BE2C (cell line): ENCODE measurements around the gene DNAJC5.
"Not testable (repeated sequence)": the region's sequence is repeated elsewhere in the genome, so short reads cannot be mapped to it uniquely, and the experiment has no call there.

Source experiments
- DNase-seq: peaks from one replicate; pipeline ENCODE4 v3.0.0-alpha.2; 2020
- H3K27me3 ChIP-seq: fragments of 250-450 bp; sonication (Bioruptor Pico); 2 replicates; pipeline ENCODE4 v1.5.1; 2020; ENCODE audit warnings: mild to moderate bottlenecking
- H3K36me3 ChIP-seq: fragments of 250-450 bp; sonication (Bioruptor Pico); 2 replicates; pipeline ENCODE4 v1.5.1; 2020; ENCODE audit warnings: mild to moderate bottlenecking
- H3K4me1 ChIP-seq: fragments of 250-450 bp; sonication (Bioruptor Pico); 2 replicates; pipeline ENCODE4 v1.5.1; 2020
- H3K4me3 ChIP-seq: 2 replicates; pipeline ENCODE4 v1.5.1; 2011; ENCODE audit warnings: low read depth, low read length
- H3K9me3 ChIP-seq: fragments of 250-450 bp; sonication (Bioruptor Pico); 2 replicates; pipeline ENCODE4 v1.5.1; 2020
- TF ChIP-seq, protein P1 (sequence below): IDR thresholded peaks from 2 replicates; pipeline ENCODE4 v1.5.1; 2012; ENCODE audit warnings: mild to moderate bottlenecking, low read depth, low read length

The DNAJC5 gene

DNA sequence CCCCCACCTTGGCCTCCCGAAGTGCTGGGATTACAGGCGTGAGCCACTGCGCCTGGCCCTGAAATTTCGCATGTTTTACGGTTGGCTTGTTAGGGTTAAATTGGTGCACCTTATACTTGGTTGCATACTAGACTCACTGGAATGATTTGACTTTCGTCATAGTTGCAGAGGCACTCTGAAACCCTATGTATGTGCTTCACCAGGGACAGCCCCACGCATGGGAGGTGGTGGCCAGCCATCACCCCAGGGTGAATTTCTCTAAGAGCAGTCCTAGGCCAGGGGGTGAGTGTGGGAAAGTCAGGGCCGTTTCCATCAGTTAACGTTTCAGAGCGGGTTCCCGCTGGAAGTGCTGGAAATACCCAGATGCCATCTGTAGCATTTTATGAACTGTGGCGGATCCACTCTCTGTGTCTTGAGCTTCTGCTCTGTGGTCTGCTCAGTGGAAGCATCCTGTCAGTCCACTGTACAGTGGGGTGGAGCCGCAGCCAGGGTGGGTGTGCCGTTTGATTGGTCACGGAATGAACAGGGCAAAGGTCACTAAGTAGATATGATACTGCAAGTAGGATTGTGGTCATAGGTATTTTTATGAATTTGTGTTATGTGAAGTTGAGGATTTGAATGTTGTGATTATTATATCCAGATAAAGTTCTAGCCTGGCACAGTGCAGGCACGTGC is 13.2 kb downstream of the DNAJC5 start:
- TF ChIP-seq, protein P1, sequence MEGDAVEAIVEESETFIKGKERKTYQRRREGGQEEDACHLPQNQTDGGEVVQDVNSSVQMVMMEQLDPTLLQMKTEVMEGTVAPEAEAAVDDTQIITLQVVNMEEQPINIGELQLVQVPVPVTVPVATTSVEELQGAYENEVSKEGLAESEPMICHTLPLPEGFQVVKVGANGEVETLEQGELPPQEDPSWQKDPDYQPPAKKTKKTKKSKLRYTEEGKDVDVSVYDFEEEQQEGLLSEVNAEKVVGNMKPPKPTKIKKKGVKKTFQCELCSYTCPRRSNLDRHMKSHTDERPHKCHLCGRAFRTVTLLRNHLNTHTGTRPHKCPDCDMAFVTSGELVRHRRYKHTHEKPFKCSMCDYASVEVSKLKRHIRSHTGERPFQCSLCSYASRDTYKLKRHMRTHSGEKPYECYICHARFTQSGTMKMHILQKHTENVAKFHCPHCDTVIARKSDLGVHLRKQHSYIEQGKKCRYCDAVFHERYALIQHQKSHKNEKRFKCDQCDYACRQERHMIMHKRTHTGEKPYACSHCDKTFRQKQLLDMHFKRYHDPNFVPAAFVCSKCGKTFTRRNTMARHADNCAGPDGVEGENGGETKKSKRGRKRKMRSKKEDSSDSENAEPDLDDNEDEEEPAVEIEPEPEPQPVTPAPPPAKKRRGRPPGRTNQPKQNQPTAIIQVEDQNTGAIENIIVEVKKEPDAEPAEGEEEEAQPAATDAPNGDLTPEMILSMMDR, result no peak
- no peaks in the 10 kb centered on the region for H3K27me3 ChIP-seq
- no peak overlapping the region for H3K4me3 ChIP-seq
- H3K4me1 ChIP-seq, result peaks cover 6% of the 10 kb centered on the region; the same call in 1 of the 2 replicates
- H3K9me3 ChIP-seq, result no peaks in the 10 kb centered on the region
- no peaks in the 10 kb centered on the region; the same call in none of the 2 replicates for H3K36me3 ChIP-seq
- DNase-seq, result no peak

DNA sequence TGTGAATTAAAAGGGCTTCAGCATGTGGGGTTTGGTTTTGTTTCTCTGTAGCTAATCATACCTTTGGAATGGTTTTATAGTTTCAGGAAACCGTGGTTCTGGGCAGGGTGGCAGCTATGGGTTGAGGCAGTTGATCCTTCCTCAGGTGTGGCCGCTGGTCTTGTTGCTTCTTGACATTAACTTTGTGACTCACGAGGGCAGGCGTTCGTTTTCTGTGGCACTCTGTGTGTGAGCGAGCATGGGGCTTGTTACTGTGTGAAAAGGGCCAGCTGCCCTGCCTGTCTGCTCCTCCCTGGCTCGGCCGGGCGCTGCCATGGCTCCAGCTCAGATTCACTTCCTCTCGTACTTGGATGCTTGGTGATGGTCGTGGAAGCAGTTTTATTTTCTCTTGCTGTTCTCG is 16.2 kb downstream of the DNAJC5 start:
- peaks cover 6% of the 10 kb centered on the region; the same call in 1 of the 2 replicates for H3K4me1 ChIP-seq
- TF ChIP-seq, protein P1, result no peak
- peaks cover 5% of the 10 kb centered on the region; the same call in 1 of the 2 replicates for H3K36me3 ChIP-seq
- DNase-seq, result no peak
- H3K9me3 ChIP-seq, result no peaks in the 10 kb centered on the region; the same call in 1 of the 2 replicates
- no peak overlapping the region for H3K4me3 ChIP-seq
- H3K27me3 ChIP-seq, result no peaks in the 10 kb centered on the region

DNA sequence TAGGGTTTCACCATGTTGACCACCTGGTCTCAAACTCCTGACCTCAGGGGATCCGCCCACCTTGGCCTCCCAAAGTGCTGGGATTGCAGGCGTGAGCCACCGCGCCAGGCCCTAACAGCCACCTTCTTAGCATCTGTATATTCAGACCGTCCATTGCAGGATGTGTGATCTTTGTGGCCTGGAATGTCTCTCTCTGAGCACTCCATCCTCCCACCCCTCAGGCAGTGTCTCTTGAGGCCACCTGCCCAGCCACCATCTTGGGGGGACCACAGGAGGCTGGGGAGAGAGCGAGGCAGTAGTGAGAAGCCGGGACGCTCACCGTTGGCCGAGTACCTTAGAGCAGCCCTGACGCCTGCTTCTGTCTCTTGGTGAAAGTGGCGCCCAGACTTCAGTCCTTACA is 18.8 kb downstream of the DNAJC5 start:
- no peak overlapping the region for H3K4me3 ChIP-seq
- no peaks in the 10 kb centered on the region for H3K27me3 ChIP-seq
- no peaks in the 10 kb centered on the region; the same call in 1 of the 2 replicates for H3K9me3 ChIP-seq
- no peaks in the 10 kb centered on the region; the same call in 1 of the 2 replicates for H3K4me1 ChIP-seq
- TF ChIP-seq, protein P1, result no peak
- no peak for DNase-seq
- peaks cover 5% of the 10 kb centered on the region; the same call in 1 of the 2 replicates for H3K36me3 ChIP-seq

DNA sequence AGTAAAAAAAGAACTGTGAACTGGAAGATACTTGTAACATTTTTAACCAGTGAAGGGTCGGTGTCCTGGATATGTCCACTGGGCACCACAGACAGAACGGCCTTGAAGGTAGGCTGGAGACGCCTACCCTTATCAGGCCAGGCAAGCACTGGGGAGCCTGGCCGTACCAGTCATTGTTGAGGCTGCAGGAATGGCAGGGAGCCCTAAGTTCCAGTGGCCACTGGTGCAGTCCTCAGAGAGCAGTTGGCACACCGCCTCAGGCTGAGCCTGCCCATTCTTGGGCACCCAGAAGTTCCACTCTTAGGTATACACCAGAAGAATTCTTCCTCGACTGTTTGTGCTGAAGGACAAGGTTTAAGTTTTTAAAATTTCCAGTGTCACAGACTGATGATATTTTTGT is 20.5 kb downstream of the DNAJC5 start:
- TF ChIP-seq, protein P1, result no peak
- Histone ChIP-seq H3K4me3 (no peak overlapping the region), H3K36me3 (peaks cover 5% of the 10 kb centered on the region; the same call in 1 of the 2 replicates), H3K9me3 (no peaks in the 10 kb centered on the region; the same call in 1 of the 2 replicates), H3K4me1 (no peaks in the 10 kb centered on the region; the same call in 1 of the 2 replicates), H3K27me3 (no peaks in the 10 kb centered on the region)
- no peak for DNase-seq

DNA sequence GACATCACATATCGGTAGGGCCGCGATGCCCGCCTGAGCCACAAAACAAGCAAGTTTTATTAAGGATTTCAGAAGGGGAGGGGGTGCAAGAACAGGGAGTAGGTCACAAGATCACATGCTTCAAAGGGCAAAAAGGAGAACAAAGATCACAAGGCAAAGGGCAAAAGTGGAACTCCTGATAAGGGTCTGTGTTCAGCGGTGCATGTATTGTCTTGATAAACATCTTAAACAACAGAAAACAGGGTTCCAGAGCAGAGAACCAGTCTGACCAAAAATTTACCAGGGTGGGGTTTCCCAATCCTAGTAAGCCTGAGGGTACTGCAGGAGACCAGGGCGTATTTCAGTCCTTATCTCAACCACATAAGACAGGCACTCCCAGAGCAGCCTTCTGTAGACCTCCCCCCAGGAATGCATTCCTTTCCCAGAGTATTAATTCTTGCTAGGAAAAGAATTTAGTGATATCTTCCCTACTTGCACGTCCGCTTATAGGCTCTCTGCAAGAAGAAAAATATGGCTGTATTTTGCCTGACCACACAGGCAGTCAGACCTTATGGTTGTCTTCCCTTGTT is 21.5 kb downstream of the DNAJC5 start:
- H3K4me3 ChIP-seq, H3K4me1 ChIP-seq, H3K36me3 ChIP-seq, DNase-seq, H3K9me3 ChIP-seq, H3K27me3 ChIP-seq: not testable (repeated sequence)

DNA sequence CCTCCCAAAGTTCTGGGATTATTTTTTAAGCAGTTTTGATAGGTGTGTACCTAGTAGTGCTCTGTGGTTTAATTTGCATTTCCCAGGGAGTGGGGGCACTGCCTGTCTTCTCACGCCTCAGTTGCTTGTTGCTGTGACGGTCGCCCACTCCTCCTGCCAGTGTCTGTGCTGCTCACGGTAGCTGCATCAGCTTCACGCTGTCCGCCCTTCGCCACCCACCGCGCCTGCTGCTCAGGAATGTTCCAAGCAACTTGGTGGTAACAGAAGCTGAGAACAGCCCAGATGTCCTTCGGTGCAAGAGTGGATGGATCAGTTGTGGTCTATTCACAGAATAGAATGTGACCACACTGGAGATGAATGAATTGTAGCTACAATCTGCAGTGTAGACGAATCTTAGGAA is 22.9 kb downstream of the DNAJC5 start:
- Histone ChIP-seq H3K36me3 (peaks cover 8% of the 10 kb centered on the region; the same call in 1 of the 2 replicates), H3K4me3 (no peak overlapping the region), H3K9me3 (no peaks in the 10 kb centered on the region; the same call in 1 of the 2 replicates), H3K27me3 (no peaks in the 10 kb centered on the region), H3K4me1 (no peaks in the 10 kb centered on the region)
- DNase-seq, result no peak
- TF ChIP-seq, protein P1, result no peak
